Measurements from ENCODE around the gene TBC1D16.

DNA sequence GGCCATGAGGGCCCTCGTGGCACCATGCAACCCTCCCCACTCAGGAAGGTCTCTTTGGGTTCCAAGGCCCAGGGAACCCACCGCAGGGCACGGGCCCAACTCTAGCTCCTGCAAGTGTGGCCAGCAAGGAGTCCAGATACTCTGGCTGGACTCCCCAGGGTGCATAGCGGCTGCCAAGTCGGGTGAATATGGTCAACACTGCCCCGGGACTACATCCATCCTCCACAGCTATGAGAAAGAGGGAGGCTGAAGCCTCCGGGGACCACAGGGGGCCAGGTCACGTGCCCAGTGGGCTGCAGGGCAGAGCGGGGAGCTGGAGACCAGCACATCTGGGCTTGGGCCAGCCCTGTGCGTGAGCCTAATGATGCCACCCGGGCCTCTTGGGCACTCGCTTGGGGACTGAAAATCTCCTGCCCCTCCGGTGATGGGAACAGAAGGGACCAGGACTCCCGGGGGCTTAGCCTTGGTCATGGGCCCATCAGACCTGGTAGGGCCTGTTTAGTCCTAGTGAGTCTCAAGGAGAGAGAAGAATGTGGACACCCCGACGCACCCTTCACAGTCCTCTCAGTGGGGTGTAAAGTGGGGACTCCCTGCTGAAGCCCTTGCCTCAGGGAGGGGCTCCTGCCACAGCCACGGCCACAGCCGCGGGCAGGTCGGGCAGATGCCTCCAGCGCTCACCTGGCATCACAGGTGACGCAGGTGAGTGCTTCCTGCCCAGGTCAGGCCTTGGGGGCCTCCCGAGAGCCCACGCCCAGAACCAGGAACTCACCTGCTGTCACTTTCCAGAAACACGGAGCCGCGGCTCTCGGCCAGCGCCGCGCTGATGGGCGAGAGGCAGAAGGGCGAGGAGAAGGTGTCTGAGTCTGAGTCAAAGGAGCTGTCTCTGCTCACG is 26.0 kb downstream of the TBC1D16 start:
- TF ChIP-seq, protein P1, sequence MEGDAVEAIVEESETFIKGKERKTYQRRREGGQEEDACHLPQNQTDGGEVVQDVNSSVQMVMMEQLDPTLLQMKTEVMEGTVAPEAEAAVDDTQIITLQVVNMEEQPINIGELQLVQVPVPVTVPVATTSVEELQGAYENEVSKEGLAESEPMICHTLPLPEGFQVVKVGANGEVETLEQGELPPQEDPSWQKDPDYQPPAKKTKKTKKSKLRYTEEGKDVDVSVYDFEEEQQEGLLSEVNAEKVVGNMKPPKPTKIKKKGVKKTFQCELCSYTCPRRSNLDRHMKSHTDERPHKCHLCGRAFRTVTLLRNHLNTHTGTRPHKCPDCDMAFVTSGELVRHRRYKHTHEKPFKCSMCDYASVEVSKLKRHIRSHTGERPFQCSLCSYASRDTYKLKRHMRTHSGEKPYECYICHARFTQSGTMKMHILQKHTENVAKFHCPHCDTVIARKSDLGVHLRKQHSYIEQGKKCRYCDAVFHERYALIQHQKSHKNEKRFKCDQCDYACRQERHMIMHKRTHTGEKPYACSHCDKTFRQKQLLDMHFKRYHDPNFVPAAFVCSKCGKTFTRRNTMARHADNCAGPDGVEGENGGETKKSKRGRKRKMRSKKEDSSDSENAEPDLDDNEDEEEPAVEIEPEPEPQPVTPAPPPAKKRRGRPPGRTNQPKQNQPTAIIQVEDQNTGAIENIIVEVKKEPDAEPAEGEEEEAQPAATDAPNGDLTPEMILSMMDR (IDR thresholded peaks at IDR 0.05; ENCODE audit: low read depth, low read length): no peak
- no peak for TF ChIP-seq POLR2A (IDR thresholded peaks at IDR 0.05; ENCODE audit: extremely low read depth, insufficient read length)
- TF ChIP-seq MYC (IDR thresholded peaks at IDR 0.05; ENCODE audit: low read depth, low read length): no peak
- TF ChIP-seq MAX (IDR thresholded peaks at IDR 0.05; ENCODE audit: low read depth, low read length): no peak
